ENCODE measurements around the gene GPHN.

DNA sequence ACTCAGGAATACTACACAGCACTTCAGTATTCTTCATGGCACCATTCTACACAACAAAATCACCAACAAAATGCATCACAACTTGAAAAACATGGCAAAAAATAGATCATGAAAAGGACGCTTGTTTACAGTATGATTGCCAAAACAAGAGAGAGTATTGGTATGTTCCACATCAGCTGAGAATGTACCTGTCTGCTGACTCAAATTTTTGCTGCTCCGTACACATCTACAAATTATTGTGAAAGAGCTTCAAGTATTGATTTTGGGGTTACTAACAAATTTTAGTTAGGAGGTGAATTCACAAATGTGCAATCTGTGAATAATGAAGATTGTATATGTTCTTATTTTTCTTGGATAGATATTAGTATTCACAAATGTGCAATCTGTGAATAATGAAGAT, 105.4 kb downstream of the GPHN start:
- TF ChIP-seq CTCF (conservative IDR thresholded peaks at IDR 0.05; ENCODE audit: low read depth, low read length) (no peak), CHD1 (IDR thresholded peaks at IDR 0.05; ENCODE audit: low read depth, low read length) (no peak), RAD21 (IDR thresholded peaks at IDR 0.05; ENCODE audit: low read length) (no peak), POLR2A (IDR thresholded peaks at IDR 0.05; ENCODE audit: low read depth, low read length) (no peak)
